ENCODE measurements around the gene ROMO1. TPM values are rescaled to one million over a fixed set of nuclear protein-coding genes. Genes with fewer than 3 reads are reported as not detected.

ROMO1 gene
- polyA plus RNA-seq, 6 donors from 2014 or later: 256 to 337 (median 292) TPM

DNA sequence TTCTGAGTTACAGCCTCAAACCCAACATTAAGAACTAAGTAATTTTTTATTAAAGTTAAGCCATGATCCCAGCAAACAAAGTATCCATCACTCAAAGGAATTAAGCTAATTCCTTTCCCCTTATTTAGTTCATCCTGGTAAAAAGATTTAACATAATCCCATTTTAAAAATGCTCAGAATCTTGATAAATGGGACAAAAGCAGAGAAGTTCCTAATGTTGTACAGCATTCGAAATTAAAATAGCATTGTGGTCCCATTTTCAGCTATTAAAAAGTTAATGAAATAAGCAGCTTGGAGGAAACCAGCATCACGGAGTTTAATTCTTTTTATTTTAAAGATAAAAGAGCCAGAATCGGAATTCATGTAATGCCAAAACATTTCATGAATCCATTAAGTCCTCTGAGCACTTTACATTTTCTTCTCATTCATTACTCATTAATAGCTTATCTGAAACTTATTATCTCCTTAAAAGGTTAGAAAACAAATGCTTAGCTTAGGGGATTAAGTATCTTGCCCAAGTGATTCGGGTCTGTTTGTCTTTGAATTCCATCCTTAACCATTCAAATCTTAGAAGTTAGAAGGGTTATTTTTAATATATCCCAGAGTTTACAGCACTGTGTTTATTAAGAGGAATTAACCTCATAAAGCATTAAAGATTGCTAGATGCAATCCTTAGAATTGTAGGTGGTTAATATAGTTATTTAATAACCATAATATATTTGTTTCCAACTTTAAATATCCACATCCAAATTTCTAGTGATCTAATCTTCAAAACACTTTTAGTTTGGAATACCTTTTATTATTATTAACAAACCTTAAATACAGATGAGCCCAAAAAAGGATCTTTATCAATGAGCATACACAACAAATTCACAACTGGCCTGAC lies 31.6 kb downstream of the ROMO1 start:
- Mint-ChIP-seq H3K27me3 (no peaks in the 10 kb centered on the region), H3K36me3 (peaks cover 14 to 29% of the 10 kb centered on the region in 2 donors), H3K4me3 (no peak overlapping the region), H3K9me3 (no peaks in the 10 kb centered on the region), H3K4me1 (peaks cover 9 to 36% (median 25%) of the 10 kb centered on the region in 3 donors), H3K27ac (peak overlapping the region in 1 of 6 donors; percentile 53)
- ATAC-seq (ENCODE audit: low read depth in 2 of 2) (no peak), DNase-seq (no peak)

DNA sequence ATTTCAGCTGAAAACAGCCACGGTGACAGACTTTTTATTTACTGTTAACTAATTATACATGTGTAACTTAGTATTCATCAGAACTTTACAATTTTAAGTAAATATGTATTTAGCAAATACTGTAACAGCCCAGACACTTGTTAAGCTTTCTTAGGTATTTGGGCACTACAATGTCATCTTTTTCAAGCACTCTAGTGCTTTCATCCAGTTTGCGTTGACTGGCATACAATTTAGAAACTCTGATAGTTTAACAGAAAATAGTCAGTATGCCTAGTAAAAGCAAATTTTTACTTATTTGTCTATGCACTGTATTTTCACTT lies 32.2 kb downstream of the ROMO1 start:
- no peak overlapping the region for H3K4me3 Mint-ChIP-seq
- peak overlapping the region in 2 of 6 donors; percentile 51 to 71 for H3K27ac Mint-ChIP-seq
- no peaks in the 10 kb centered on the region for H3K27me3 Mint-ChIP-seq
- no peak for ATAC-seq (ENCODE audit: low read depth in 2 of 2)
- peaks cover 14 to 27% of the 10 kb centered on the region in 2 donors for H3K36me3 Mint-ChIP-seq
- peaks cover 9 to 39% (median 25%) of the 10 kb centered on the region in 3 donors for H3K4me1 Mint-ChIP-seq
- no peaks in the 10 kb centered on the region for H3K9me3 Mint-ChIP-seq
- DNase-seq: no peak

DNA sequence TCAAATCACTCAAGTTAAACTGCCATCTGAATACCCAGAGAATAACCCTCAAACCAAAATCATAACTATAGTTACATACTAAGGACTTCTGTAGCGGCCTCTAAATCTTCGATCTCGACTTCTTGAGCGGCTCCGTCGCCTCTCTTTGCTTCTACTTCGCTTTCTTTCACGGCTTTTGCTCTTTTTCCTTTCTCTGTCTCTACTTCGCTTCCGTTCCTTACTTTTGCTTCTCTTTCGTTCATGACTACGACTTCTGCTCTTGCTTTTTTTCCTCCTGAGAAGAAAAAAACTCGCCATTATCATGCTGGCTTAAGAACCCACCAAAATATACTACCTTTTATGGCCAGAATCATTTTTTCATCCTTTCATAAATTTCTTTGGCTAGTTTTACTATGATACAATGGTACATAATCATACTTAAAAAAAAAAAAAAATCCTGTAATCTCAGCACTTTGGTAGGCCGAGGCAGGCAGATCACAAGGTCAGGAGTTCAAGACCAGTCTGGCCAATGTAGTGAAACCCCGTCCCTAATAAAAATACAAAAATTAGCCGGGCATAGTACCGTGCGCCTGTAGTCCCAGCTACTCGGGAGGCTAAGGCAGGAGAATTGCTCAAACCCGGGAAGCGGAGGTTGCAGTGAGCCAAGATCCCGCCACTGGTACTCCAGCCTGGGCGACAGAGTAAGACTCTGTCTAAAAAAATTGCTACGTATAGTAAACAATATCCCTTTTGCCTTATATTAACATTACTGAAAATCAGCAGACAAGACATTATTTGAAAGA lies 32.8 kb downstream of the ROMO1 start:
- peaks cover 9 to 39% (median 25%) of the 10 kb centered on the region in 3 donors for H3K4me1 Mint-ChIP-seq
- H3K4me3 Mint-ChIP-seq: no peak overlapping the region
- H3K9me3 Mint-ChIP-seq: no peaks in the 10 kb centered on the region
- DNase-seq: no peak
- peak overlapping the region in 3 of 6 donors; percentile 70 to 78 (median 71) for H3K27ac Mint-ChIP-seq
- ATAC-seq (ENCODE audit: low read depth in 2 of 2): no peak
- H3K36me3 Mint-ChIP-seq: peaks cover 14 to 22% of the 10 kb centered on the region in 2 donors
- no peaks in the 10 kb centered on the region for H3K27me3 Mint-ChIP-seq

DNA sequence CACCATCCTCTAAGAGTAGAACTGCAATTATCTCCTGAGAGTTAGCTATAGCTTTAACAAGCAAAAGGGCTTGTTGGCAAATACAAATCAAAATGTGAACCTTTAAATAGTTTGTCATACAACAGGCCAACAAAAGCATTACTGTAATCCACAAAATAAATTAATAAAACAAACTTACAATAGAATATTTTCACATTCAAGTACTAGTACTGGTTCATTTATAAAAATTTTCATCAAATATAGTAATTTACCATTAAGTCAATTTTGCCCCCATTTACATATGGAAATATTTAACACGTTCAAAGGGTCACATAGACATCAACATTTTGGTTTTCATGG lies 33.4 kb downstream of the ROMO1 start:
- Mint-ChIP-seq H3K9me3 (no peaks in the 10 kb centered on the region), H3K27me3 (no peaks in the 10 kb centered on the region), H3K27ac (peak overlapping the region in 2 of 6 donors; percentile 56 to 78), H3K4me1 (peaks cover 9 to 41% (median 25%) of the 10 kb centered on the region in 3 donors), H3K36me3 (peaks cover 14 to 22% of the 10 kb centered on the region in 2 donors), H3K4me3 (no peak overlapping the region)
- DNase-seq (no peak), ATAC-seq (ENCODE audit: low read depth in 2 of 2) (no peak)

DNA sequence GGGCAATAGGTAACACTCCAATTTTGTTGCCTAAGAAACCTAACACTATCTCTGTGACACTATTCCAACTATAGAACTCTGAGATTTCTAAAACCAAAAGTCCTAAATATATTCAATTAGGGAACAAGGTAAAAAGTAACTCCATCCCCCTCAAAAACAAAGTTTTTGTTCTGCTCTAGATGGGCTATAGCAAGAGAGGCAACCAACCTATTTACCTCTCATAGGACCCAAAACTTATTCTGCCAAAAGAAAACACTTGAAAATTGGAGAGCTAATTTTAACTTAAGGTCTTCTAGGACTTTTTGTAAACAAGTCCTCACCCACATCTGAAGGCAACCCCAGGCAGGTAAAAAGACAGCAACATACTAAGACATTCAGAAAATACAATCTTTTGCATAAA lies 35.2 kb downstream of the ROMO1 start:
- no peaks in the 10 kb centered on the region for H3K9me3 Mint-ChIP-seq
- peak overlapping the region in 3 of 6 donors; percentile 24 to 78 (median 48) for H3K27ac Mint-ChIP-seq
- H3K36me3 Mint-ChIP-seq: peaks cover 25 to 31% of the 10 kb centered on the region in 2 donors
- ATAC-seq (ENCODE audit: low read depth in 2 of 2): no peak
- no peaks in the 10 kb centered on the region for H3K27me3 Mint-ChIP-seq
- peaks cover 17 to 55% (median 36%) of the 10 kb centered on the region in 3 donors for H3K4me1 Mint-ChIP-seq
- H3K4me3 Mint-ChIP-seq: peak overlapping the region in 3 of 8 donors; percentile 0 to 39 (median 13)
- DNase-seq: no peak

DNA sequence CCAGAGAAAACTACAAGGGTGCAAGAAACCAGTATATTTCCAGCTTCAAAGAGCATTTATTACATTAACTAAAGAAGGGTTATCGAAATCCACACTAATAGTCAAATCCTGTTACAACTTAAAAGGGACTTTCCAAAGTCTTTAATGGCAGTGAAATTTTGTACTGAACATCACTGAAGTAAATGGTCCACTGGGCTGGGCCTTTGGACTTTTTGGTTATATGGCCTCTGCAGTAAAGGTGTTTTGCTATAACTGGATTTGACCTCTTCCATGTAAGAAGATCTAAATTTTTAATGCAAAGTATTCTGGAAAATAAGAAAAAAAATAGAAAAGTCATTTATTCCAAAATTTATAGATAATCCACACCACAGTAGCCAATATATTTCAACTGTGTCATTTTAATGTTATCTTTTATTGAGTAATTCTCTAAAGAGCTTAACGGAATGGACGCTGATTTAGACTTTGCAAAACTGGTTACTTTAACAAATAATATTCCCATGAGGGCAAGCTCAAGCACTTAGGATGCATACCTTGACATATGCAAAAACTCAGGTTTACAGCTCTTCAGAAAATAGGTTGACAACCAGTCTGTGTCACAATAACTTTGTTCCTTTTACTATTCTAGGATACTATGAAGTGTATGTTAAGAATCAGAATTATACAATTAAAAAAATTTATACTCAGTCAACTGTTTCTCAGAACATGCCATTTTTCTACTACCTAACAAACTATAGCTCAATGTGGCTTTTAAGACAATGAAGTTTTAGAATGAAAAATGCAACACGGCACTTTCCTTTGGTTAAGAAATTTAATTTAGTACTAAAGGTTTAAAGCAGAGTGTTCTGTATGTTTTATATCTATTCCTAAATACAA lies 35.8 kb downstream of the ROMO1 start:
- ATAC-seq (ENCODE audit: low read depth in 2 of 2): peak in 1 of 2 donors; percentile 25
- no peak for DNase-seq
- Mint-ChIP-seq H3K27ac (peak overlapping the region in 1 of 6 donors; percentile 78), H3K9me3 (no peaks in the 10 kb centered on the region), H3K4me3 (peak overlapping the region in 2 of 8 donors; percentile 13 to 33), H3K27me3 (no peaks in the 10 kb centered on the region), H3K4me1 (peaks cover 19 to 59% (median 42%) of the 10 kb centered on the region in 3 donors), H3K36me3 (peaks cover 28 to 37% of the 10 kb centered on the region in 2 donors)

DNA sequence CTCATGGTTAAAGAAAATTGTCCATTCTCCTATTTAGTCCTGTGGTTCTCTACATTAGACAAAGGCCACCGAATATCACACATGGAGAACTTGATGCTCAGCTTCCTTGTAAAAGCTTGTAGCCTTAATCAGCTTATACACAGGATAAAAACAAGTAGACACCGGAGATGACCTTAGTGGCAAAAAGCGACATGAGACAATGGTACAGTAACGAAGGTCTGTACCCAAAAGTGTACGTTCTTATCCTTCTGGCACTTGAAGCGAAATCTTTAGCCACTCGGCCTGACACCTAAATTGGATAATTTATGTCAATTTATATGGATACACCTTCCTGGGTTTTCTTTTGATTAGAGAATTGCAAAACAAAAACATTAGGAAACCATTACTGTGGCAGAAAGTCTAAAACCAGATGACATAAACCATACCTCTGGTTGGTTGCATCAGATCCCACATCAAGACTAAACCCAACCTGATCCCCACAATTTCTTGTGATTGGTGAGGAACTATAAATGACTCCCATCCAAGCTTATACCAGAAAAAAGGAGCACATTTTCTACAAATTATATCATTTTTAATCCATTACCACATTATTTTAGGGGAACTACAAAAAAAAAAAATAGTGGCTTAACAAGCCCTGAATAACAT lies 36.7 kb downstream of the ROMO1 start:
- DNase-seq (no peak), ATAC-seq (ENCODE audit: low read depth in 2 of 2) (no peak)
- Mint-ChIP-seq H3K27me3 (no peaks in the 10 kb centered on the region), H3K4me3 (peak overlapping the region in 1 of 8 donors; percentile 5), H3K27ac (peak overlapping the region in 2 of 6 donors; percentile 31 to 44), H3K9me3 (no peaks in the 10 kb centered on the region), H3K4me1 (peaks cover 24 to 58% (median 47%) of the 10 kb centered on the region in 3 donors), H3K36me3 (peaks cover 35 to 38% of the 10 kb centered on the region in 2 donors)

DNA sequence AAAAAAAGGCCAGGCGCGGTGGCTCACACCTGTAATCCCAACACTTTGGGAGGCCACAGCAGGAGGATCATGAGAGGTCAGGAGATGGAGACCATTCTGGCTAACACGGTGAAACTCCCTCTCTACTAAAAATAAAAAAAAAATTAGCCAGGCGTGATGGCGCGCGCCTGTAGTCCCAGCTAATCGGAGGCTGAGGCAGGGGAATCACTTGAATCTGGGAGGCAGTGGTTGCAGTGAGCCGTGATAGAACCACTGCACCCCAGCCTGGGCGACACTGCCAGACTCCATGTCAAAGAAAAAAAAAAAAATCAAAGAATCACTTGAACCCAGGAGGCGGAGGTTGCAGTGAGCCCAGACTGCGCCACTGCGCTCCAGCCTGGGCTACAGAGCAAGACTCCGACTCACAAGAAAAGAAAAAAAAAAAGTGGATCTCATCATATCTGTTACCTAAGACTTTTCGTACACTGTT lies 38.7 kb downstream of the ROMO1 start:
- Mint-ChIP-seq H3K4me1 (peaks cover 32 to 59% (median 47%) of the 10 kb centered on the region in 3 donors), H3K4me3 (peak overlapping the region in 4 of 8 donors; percentile 35 to 58 (median 44)), H3K36me3 (peaks cover 33 to 43% of the 10 kb centered on the region in 2 donors), H3K27ac (peak overlapping the region in 4 of 6 donors; percentile 10 to 77 (median 54)), H3K9me3 (peaks cover 0 to 2% (median 0%) of the 10 kb centered on the region in 7 donors), H3K27me3 (no peaks in the 10 kb centered on the region)
- no peak for ATAC-seq (ENCODE audit: low read depth in 2 of 2)
- DNase-seq: no peak

DNA sequence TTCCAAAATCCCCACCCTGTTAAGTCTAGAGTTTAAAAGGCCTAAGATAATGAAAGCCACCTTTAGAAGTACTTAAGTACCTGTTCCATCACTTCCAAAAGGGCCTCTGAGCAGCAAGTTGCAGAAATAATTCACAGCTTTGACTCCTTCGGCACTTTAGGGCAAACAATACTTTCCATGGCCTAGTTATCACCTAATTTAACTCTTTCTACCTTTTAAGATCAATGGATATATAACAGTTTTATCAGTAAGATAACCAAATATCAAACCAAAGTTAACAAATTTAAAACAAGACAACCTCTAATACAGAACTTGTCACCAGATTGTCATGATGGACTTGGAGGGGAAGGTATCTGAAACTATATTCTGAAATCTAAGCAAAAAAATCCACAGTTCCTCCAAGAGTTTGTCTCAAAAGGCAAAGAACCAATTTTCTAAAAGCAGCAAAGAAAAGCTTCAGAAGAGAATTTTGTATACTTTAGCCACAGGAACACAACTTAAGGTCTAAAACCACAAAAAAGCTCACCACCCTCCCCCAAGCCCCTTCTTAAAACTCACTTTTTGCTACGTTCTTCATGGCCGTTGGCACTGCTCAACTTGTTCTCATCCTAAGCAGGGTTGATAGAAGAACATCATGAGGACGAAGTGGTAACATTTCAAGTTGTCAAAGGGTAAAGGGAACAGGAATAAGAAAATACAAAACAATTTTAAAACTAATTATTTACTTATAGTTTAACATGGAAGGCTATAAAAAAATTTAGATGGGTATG lies 39.4 kb downstream of the ROMO1 start:
- ATAC-seq (ENCODE audit: low read depth in 2 of 2) (no peak), DNase-seq (no peak)
- H3K36me3 Mint-ChIP-seq: peaks cover 33 to 40% of the 10 kb centered on the region in 2 donors
- peak overlapping the region in 4 of 6 donors; percentile 10 to 77 (median 48) for H3K27ac Mint-ChIP-seq
- no peaks in the 10 kb centered on the region for H3K27me3 Mint-ChIP-seq
- peaks cover 0 to 2% (median 0%) of the 10 kb centered on the region in 7 donors for H3K9me3 Mint-ChIP-seq
- H3K4me1 Mint-ChIP-seq: peaks cover 37 to 60% (median 47%) of the 10 kb centered on the region in 3 donors
- peak overlapping the region in 3 of 8 donors; percentile 37 to 58 (median 42) for H3K4me3 Mint-ChIP-seq

DNA sequence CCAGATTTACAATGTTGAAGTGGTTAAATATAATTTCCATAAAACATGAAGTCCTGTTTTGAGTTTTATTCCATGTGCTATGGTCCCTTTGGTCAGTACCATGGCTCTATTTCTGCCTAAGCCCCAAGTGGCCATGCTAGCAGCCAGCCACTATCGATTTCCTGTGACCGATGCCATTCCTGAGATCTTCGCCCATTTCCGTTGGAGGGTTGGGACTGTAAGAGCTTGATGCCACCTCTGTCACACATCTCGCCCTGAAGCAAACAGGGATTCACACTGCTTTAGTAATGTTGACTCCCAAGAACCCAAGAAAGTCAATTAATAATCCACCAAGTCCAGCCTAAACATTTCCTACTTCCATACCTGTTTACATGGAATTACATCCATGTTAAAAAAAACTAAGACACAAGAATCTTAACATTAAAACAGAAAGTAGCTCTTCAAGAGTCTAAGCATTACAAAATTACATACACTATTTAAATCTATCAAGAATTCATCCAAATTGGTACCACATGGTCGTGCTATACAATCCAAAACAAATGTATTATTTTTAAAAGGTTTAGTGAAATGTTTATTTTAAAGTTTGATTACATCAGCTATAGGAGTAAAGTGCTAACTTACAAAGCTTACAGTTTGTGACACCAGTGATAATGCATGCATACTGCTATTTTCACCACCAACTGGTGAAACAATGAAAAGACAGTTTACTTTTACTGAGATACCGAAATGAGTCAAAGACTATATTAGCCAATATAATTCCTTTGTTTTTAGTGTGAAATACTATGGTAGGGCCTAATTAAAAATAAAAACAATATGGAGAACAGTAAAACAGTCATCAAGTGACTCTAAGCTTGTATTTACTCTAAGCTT lies 40.3 kb downstream of the ROMO1 start:
- no peak for ATAC-seq (ENCODE audit: low read depth in 2 of 2)
- H3K4me1 Mint-ChIP-seq: peaks cover 40 to 63% (median 43%) of the 10 kb centered on the region in 3 donors
- peak overlapping the region in 5 of 6 donors; percentile 35 to 97 (median 80) for H3K27ac Mint-ChIP-seq
- H3K4me3 Mint-ChIP-seq: peak overlapping the region in 7 of 8 donors; percentile 90 to 100 (median 98)
- H3K27me3 Mint-ChIP-seq: no peaks in the 10 kb centered on the region
- H3K9me3 Mint-ChIP-seq: peaks cover 0 to 2% (median 0%) of the 10 kb centered on the region in 7 donors
- H3K36me3 Mint-ChIP-seq: peaks cover 30% of the 10 kb centered on the region in 2 donors
- no peak for DNase-seq
